ENCODE measurements around the gene SLC50A1. TPM values are rescaled to one million over a fixed set of nuclear protein-coding genes. Genes with fewer than 3 reads are reported as not detected.

The SLC50A1 gene
- total and polyA plus RNA-seq, 9 of the 15 experiments (the other 6 are each of a cell fraction or from before 2014, with no cell fraction given): 46.5 to 132 (median 91.9) TPM

- TF ChIP-seq ZNF592 (IDR thresholded peaks at IDR 0.05): peak; percentile 64
- no peak for TF ChIP-seq ZNF707 (CRISPR knock-in tag; conservative IDR thresholded peaks at IDR 0.05)
- 0 out of 2 replicates have a peak, but pooled peaks have one; percentile 83 for TF ChIP-seq ETS1 (conservative IDR thresholded peaks at IDR 0.05; ENCODE audit: control insufficient read depth, low read depth, low read length)
- peak; percentile 65; the same call in 1 of the 2 replicates for TF ChIP-seq PREB (CRISPR knock-in tag; IDR thresholded peaks at IDR 0.05)
- TF ChIP-seq CBFB (CRISPR knock-in tag; IDR thresholded peaks at IDR 0.05): peak; percentile 48; the same call in 1 of the 2 replicates
- TF ChIP-seq E2F6 (IDR thresholded peaks at IDR 0.05; ENCODE audit: borderline replicate concordance in 1 of 2, extremely low read depth in 1 of 2, insufficient read depth in 1 of 2, insufficient read length in 1 of 2, low read depth in 1 of 2, low read length in 1 of 2, poor library complexity in 1 of 2, severe bottlenecking in 1 of 2): peak in 1 of 2 experiments; percentile 86
- peak; percentile 89 for TF ChIP-seq EP400 (IDR thresholded peaks at IDR 0.05)
- peak; percentile 25; the same call in 1 of the 2 replicates for TF ChIP-seq JUND (IDR thresholded peaks at IDR 0.05; ENCODE audit: borderline replicate concordance, low read depth, low read length)
- TF ChIP-seq JUND (tag; IDR thresholded peaks at IDR 0.05; ENCODE audit: borderline replicate concordance, low read depth, low read length): no peak; the same call in 2 of the 3 replicates
- TF ChIP-seq IRF9 (tag; IDR thresholded peaks at IDR 0.05): no peak
- no peak for TF ChIP-seq ZNF398 (CRISPR knock-in tag; IDR thresholded peaks at IDR 0.05)
- TF ChIP-seq ZNF277 (CRISPR knock-in tag; IDR thresholded peaks at IDR 0.05; ENCODE audit: borderline replicate concordance): no peak
Observed at GRCh38 chr1:155135415-155136028, at the start of gene SLC50A1 (continued).

All from K562 (cell line).